ENCODE results near the gene ISG20.

DNA sequence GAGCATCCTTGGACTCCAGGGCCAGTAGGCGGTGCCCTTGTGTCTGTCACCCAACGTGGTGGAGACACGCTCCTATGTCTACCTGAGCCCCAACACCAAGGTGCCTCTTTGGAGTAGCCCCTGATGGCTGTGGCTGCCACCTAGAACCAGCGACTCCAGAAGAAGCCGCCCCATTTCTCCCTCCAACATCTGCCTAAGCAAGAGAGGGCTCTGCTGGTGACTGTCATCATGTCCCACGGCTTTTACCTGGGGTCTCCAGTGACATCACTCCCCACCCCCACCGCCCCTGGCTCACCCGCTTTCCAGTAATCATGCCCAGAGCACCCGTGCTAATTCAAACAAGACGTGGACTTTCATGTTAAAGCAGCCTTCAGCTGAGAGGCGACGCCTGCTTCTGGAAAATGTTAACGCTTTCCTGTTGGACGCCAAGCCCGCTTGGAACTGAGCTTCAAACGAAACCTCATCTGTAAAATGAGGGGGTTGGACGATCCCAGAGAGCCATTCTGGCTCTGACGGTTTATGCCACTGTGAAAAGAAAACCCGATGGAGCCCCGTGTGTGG lies 57.0 kb downstream of the ISG20 start:
- TF ChIP-seq, protein P1, sequence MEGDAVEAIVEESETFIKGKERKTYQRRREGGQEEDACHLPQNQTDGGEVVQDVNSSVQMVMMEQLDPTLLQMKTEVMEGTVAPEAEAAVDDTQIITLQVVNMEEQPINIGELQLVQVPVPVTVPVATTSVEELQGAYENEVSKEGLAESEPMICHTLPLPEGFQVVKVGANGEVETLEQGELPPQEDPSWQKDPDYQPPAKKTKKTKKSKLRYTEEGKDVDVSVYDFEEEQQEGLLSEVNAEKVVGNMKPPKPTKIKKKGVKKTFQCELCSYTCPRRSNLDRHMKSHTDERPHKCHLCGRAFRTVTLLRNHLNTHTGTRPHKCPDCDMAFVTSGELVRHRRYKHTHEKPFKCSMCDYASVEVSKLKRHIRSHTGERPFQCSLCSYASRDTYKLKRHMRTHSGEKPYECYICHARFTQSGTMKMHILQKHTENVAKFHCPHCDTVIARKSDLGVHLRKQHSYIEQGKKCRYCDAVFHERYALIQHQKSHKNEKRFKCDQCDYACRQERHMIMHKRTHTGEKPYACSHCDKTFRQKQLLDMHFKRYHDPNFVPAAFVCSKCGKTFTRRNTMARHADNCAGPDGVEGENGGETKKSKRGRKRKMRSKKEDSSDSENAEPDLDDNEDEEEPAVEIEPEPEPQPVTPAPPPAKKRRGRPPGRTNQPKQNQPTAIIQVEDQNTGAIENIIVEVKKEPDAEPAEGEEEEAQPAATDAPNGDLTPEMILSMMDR (IDR thresholded peaks at IDR 0.05): no peak
- no peak for TF ChIP-seq POLR2A (IDR thresholded peaks at IDR 0.05)

Measured in right lobe of liver (tissue), 4 donors.